Astrocyte (in vitro differentiated cells and primary cell): Measurements from ENCODE around the gene DDX59.

Source experiments
- EZH2 ChIP-seq: IDR thresholded peaks from 2 replicates; pipeline ENCODE4 v1.6.1; 2012; ENCODE audit warnings: mild to moderate bottlenecking, low read length, inconsistent platforms; ENCODE audit not compliant: insufficient read depth
- TF ChIP-seq, protein P1 (sequence below): IDR thresholded peaks from 2 replicates; pipeline ENCODE4 v1.5.1; 2011; ENCODE audit warnings: low read depth, mild to moderate bottlenecking, inconsistent platforms, low read length, moderate library complexity; ENCODE audit not compliant: insufficient read depth

DNA sequence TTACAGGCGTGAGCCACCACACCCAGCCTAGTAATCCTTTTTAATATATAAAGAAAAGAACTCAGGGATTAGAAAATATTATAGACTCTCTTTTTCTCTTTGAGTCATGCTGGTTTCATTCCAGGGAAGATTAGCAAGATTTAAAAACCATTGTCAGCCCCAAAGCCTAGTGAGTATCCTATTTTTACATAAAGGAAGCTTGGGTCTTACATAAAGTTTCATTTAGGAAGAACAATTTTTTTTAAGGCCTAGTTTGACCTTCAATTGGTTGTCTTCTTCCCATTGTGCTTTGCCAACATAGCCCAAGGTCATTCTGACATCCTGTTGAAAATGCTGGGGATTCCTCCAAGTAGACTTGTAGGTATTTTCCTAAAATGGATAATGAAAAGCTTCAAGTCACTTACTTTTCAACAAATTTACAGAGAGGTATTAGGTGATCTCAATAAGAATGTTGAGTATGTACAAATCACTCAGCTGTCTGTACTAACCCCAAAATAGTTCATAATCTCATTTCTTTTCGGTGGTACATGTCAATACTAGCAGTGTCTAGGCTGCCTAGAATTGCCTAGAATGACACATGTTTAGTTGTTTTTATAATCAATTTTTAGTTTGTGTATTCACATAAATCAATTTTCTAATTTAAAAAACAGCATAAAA is 44.9 kb downstream of the DDX59 start:
- TF ChIP-seq, protein P1, sequence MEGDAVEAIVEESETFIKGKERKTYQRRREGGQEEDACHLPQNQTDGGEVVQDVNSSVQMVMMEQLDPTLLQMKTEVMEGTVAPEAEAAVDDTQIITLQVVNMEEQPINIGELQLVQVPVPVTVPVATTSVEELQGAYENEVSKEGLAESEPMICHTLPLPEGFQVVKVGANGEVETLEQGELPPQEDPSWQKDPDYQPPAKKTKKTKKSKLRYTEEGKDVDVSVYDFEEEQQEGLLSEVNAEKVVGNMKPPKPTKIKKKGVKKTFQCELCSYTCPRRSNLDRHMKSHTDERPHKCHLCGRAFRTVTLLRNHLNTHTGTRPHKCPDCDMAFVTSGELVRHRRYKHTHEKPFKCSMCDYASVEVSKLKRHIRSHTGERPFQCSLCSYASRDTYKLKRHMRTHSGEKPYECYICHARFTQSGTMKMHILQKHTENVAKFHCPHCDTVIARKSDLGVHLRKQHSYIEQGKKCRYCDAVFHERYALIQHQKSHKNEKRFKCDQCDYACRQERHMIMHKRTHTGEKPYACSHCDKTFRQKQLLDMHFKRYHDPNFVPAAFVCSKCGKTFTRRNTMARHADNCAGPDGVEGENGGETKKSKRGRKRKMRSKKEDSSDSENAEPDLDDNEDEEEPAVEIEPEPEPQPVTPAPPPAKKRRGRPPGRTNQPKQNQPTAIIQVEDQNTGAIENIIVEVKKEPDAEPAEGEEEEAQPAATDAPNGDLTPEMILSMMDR, result no peak
- TF ChIP-seq EZH2, result no peak
